Measurements from ENCODE around the gene CLDN14.
A peak's percentile ranks its signal among the peaks of the same experiment; 100 is the strongest.

The CLDN14 gene

GRCh38 chr21:36479415-36480402 lies at the start of gene CLDN14:
CLDN14 (minus strand) TSS chr21:36480122; CDS start chr21:36461695, 18,427 bp downstream.
- peak; percentile 37 for DNase-seq

GRCh38 chr21:36528716-36529115 lies 48.8 kb upstream of the CLDN14 start:
- no peak for DNase-seq

- DNase-seq = no peak
Observed at GRCh38 chr21:36527317-36527716, 47.4 kb upstream of the CLDN14 start.

- DNase-seq = no peak
Observed at GRCh38 chr21:36526104-36526503, 46.2 kb upstream of the CLDN14 start.

- no peak for DNase-seq
Observed at GRCh38 chr21:36524477-36524876, 44.6 kb upstream of the CLDN14 start.

- DNase-seq = no peak
Observed at GRCh38 chr21:36522219-36522808, 42.4 kb upstream of the CLDN14 start.

- DNase-seq = no peak
Observed at GRCh38 chr21:36518883-36519492, 39.1 kb upstream of the CLDN14 start.

GRCh38 chr21:36517366-36518075 lies 37.6 kb upstream of the CLDN14 start:
- no peak for DNase-seq

- DNase-seq = no peak
Observed at GRCh38 chr21:36516281-36516680, 36.4 kb upstream of the CLDN14 start.

GRCh38 chr21:36513430-36513829 lies 33.5 kb upstream of the CLDN14 start:
- no peak for DNase-seq

GRCh38 chr21:36512971-36513370 lies 33.0 kb upstream of the CLDN14 start:
- no peak for DNase-seq

- DNase-seq = no peak
Observed at GRCh38 chr21:36511484-36512220, 31.7 kb upstream of the CLDN14 start.

- no peak for DNase-seq
Observed at GRCh38 chr21:36510911-36511310, 31.0 kb upstream of the CLDN14 start.

GRCh38 chr21:36509973-36510664 lies 30.2 kb upstream of the CLDN14 start:
- no peak for DNase-seq

- DNase-seq = peak; percentile 96
Observed at GRCh38 chr21:36508948-36509347, 29.0 kb upstream of the CLDN14 start.

GRCh38 chr21:36507397-36508018 lies 27.6 kb upstream of the CLDN14 start:
- DNase-seq = no peak

- DNase-seq = no peak
Observed at GRCh38 chr21:36506482-36506881, 26.6 kb upstream of the CLDN14 start.

- peak; percentile 30 for DNase-seq
Observed at GRCh38 chr21:36504067-36505058, 24.4 kb upstream of the CLDN14 start.

GRCh38 chr21:36502365-36502764 lies 22.4 kb upstream of the CLDN14 start:
- no peak for DNase-seq

GRCh38 chr21:36501589-36501892 lies 21.6 kb upstream of the CLDN14 start:
- no peak for DNase-seq
